ENCODE results near the gene GRK5. TPM values are rescaled to one million over a fixed set of nuclear protein-coding genes. Genes with fewer than 3 reads are reported as not detected.
A peak's percentile ranks its signal among the peaks of the same experiment; 100 is the strongest.
"Not testable (repeated sequence)": the region's sequence is repeated elsewhere in the genome, so short reads cannot be mapped to it uniquely, and the experiment has no call there.

Gene GRK5
- total RNA-seq, 4 donors from 2014 or later: 9.2 to 27.3 (median 15.0) TPM

GRCh38 chr10:119269737-119270136 lies 62.4 kb downstream of the GRK5 start:
- 91% methylated on average over 3 of the region's 3 CpGs for WGBS, 2 donors
- intact Hi-C loops (cut with DNase I): no loop called here
- no peak for TF ChIP-seq POLR2A (IDR thresholded peaks at IDR 0.05)
- no peak for DNase-seq
- Histone ChIP-seq H3K27me3 (no peaks in the 10 kb centered on the region), H3K27ac (peak overlapping the region in 2 of 3 donors; percentile 86 to 90), H3K36me3 (no peaks in the 10 kb centered on the region), H3K4me3 (replicated peaks in 1 of 3) (no peak overlapping the region), H3K9me3 (no peaks in the 10 kb centered on the region), H3K4me1 (peaks cover 37 to 47% of the 10 kb centered on the region in 2 donors)

DNA sequence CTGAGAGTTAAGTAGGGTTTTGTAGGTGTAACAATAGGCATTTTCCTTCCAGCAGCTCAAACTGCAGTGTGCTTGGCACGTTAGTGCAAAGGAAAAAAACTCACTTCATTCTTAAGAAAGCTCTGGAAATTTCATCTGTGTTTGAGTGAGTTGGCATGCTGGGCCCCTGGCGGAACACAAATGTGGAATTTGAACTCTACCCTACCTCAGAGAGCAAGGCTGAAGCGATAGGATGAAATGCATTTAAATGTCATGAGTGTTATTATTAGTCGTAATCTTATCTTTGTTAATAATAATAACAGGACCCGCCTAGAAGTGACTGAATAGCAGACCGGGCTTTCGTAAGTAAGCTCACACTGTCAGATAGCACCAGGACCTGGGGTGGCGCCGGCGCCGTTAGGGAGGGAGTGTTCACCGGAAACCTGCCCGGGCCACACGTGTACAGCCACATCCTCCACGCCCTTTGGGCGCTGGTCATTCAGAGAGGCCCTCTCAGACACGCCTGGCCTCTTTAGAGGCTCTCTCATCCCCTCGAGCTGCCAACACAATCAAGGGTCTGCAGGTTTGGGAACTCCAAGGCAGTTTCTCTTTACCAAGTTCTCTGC lies 63.5 kb downstream of the GRK5 start:
- peaks cover 42 to 53% of the 10 kb centered on the region in 2 donors for H3K4me1 ChIP-seq
- intact Hi-C loops (cut with DNase I): no loop called here
- H3K27ac ChIP-seq: peak overlapping the region; percentile 70 to 90 (median 86)
- H3K27me3 ChIP-seq: no peaks in the 10 kb centered on the region
- H3K4me3 ChIP-seq (replicated peaks in 1 of 3): no peak overlapping the region
- DNase-seq: peak; percentile 96 to 97
- no peaks in the 10 kb centered on the region for H3K36me3 ChIP-seq
- no peak for TF ChIP-seq CTCF (IDR thresholded peaks at IDR 0.05)
- peak in 1 of 2 donors; percentile 37 for TF ChIP-seq POLR2A (IDR thresholded peaks at IDR 0.05)
- 18 to 22% methylated on average over 14 to 18 of the region's 18 CpGs for WGBS, 2 donors
- H3K9me3 ChIP-seq: no peaks in the 10 kb centered on the region

DNA sequence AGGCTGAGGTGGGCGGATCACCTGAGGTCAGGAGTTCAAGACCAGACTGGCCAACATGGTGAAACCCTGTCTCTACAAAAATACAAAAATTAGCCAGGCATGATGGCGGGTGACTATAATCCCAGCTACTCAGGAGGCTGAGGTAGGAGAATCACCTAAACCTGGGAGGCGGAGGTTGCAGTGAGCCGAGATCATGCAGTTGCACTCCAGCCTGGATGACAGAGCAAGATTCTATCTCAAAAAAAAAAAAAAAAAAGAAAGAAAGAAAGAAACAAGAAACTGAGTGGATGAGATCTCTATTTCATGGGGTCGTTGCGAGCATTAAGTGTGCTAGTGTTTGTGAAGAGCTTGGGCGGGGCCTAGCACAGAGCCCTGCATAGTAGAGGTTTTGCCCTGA lies 65.0 kb downstream of the GRK5 start:
- H3K9me3 ChIP-seq; DNase-seq; intact Hi-C loops (cut with DNase I); H3K27me3 ChIP-seq; H3K4me3 ChIP-seq (replicated peaks in 1 of 3); H3K36me3 ChIP-seq: not testable (repeated sequence)
- 90 to 91% methylated on average over 7 of the region's 7 CpGs for WGBS, 2 donors
- peak overlapping the region; percentile 70 to 90 (median 86) for H3K27ac ChIP-seq
- H3K4me1 ChIP-seq: peaks cover 42 to 53% of the 10 kb centered on the region in 2 donors

DNA sequence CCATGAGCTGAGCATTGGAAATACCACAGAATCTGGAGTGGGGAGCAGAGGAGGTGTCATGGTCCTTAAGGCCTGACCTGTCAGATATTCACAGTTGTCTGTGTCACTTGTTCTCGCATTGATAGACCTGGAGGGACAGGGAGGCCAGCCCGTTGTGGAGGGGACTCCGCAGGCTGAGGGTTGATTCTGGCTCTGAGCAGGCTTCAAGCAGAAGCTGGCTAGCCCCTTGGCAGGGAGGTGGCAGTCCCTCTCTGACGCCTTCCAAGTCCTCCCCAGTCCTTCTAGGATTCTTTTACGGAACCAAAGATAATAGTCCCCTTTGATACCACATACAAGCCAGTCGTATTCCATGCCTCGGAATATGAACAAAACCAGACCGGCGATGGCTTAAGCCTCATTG lies 65.4 kb downstream of the GRK5 start:
- Histone ChIP-seq H3K27me3 (no peaks in the 10 kb centered on the region), H3K36me3 (no peaks in the 10 kb centered on the region), H3K9me3 (no peaks in the 10 kb centered on the region), H3K4me1 (peaks cover 42 to 53% of the 10 kb centered on the region in 2 donors), H3K27ac (peak overlapping the region in 2 of 3 donors; percentile 86 to 90), H3K4me3 (replicated peaks in 1 of 3) (no peak overlapping the region)
- intact Hi-C loops (cut with DNase I): no loop called here
- WGBS, 2 donors: 93 to 94% methylated on average over 9 of the region's 9 CpGs
- DNase-seq: no peak
- TF ChIP-seq CTCF (IDR thresholded peaks at IDR 0.05) (no peak), POLR2A (IDR thresholded peaks at IDR 0.05) (no peak)

- intact Hi-C loops (cut with DNase I): no loop called here
- TF ChIP-seq POLR2A (IDR thresholded peaks at IDR 0.05): no peak
- no peak for TF ChIP-seq CTCF (IDR thresholded peaks at IDR 0.05)
- H3K27ac ChIP-seq: peak overlapping the region in 1 of 3 donors; percentile 90
- 95 to 100% methylated on average over 8 of the region's 8 CpGs for WGBS, 2 donors
- H3K4me1 ChIP-seq: peaks cover 42 to 53% of the 10 kb centered on the region in 2 donors
- DNase-seq: no peak
- no peaks in the 10 kb centered on the region for H3K36me3 ChIP-seq
- H3K4me3 ChIP-seq (replicated peaks in 1 of 3): no peak overlapping the region
- H3K9me3 ChIP-seq: no peaks in the 10 kb centered on the region
- H3K27me3 ChIP-seq: no peaks in the 10 kb centered on the region
Observed at GRCh38 chr10:119273413-119273812, 66.0 kb downstream of the GRK5 start.

DNA sequence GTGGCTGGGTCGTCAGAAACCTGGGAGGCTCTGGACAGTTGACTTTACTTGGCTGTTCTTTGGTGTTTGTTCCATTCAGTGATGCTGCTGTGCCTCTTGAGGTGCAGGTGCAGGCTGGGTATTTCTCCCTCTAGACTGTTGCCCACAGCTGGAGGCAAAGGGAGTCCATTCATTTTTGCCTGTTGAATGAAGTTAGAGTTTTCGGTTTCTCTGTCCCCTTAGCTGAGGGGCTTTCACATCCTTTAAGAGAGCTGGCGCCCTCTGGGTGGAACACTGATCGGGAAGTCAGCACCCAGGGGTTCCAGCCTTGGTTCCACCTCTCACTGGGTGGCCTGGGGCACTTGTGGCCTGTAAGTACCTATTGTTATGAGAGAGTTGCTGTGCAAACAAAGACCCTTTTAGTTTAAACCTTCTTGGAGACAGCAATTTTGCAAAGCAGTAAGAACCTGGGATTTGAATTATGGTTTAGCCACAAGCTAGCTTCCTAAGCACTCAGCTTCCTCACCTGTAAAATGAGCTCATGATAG lies 67.2 kb downstream of the GRK5 start:
- intact Hi-C loops (cut with DNase I): no loop called here
- 89 to 92% methylated on average over 3 to 4 of the region's 4 CpGs for WGBS, 2 donors
- Histone ChIP-seq H3K4me1 (peaks cover 36 to 43% of the 10 kb centered on the region in 2 donors), H3K4me3 (replicated peaks in 1 of 3) (no peak overlapping the region), H3K36me3 (no peaks in the 10 kb centered on the region), H3K9me3 (no peaks in the 10 kb centered on the region), H3K27ac (peak overlapping the region in 2 of 3 donors; percentile 35 to 48), H3K27me3 (no peaks in the 10 kb centered on the region)
- DNase-seq: no peak
- no peak for TF ChIP-seq CTCF (IDR thresholded peaks at IDR 0.05)
- TF ChIP-seq POLR2A (IDR thresholded peaks at IDR 0.05): no peak

Measured in thyroid gland (tissue), 4 donors.